NB4 (cell line): Measurements from ENCODE around the gene TBC1D1.

Experiments
- DNase-seq: peaks from one replicate; pipeline ENCODE4 v3.0.0; 2010; ENCODE audit warnings: low read depth
- H3K4me3 ChIP-seq: one replicate; pipeline ENCODE4 v1.5.1; 2011; ENCODE audit warnings: mild to moderate bottlenecking, low read depth, low read length, moderate library complexity
- MYC ChIP-seq: IDR thresholded peaks from 2 replicates; pipeline ENCODE4 v1.6.1; 2011; ENCODE audit warnings: low read depth, low read length
- POLR2A ChIP-seq: IDR thresholded peaks from 2 replicates; pipeline ENCODE4 v1.6.1; 2011; ENCODE audit warnings: mild to moderate bottlenecking; ENCODE audit not compliant: insufficient read length; ENCODE audit errors: extremely low read depth
- TF ChIP-seq, protein P1 (sequence below): IDR thresholded peaks from one replicate; pipeline ENCODE4 v1.5.1; 2012; ENCODE audit warnings: low read depth, low read length
- TF ChIP-seq, protein P2 (sequence below): IDR thresholded peaks from 2 replicates; pipeline ENCODE4 v1.6.1; 2011; ENCODE audit warnings: low read depth, low read length

Gene TBC1D1

DNA sequence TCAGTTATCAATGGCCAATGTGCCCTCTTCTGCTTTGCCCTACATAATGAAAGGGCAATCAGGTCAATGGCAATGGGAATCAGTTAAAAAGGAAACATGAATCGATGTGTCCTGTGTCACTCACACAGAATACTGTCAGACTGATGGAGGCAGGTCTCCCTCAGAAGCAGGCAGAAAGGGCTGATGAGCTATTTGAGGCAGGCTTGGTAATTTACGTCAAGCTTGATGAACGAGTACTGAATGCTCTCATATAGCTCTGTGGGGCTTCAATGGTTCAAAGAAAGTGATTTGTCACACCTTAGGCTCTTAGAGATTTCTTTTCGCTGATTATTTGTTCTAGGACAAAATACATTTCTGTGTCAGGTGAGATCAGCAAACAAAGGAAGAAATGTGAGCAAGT lies 22.6 kb upstream of the TBC1D1 start:
- no peak overlapping the region for H3K4me3 ChIP-seq
- DNase-seq: no peak
- TF ChIP-seq, protein P1, sequence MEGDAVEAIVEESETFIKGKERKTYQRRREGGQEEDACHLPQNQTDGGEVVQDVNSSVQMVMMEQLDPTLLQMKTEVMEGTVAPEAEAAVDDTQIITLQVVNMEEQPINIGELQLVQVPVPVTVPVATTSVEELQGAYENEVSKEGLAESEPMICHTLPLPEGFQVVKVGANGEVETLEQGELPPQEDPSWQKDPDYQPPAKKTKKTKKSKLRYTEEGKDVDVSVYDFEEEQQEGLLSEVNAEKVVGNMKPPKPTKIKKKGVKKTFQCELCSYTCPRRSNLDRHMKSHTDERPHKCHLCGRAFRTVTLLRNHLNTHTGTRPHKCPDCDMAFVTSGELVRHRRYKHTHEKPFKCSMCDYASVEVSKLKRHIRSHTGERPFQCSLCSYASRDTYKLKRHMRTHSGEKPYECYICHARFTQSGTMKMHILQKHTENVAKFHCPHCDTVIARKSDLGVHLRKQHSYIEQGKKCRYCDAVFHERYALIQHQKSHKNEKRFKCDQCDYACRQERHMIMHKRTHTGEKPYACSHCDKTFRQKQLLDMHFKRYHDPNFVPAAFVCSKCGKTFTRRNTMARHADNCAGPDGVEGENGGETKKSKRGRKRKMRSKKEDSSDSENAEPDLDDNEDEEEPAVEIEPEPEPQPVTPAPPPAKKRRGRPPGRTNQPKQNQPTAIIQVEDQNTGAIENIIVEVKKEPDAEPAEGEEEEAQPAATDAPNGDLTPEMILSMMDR: no peak
- TF ChIP-seq, protein P2, sequence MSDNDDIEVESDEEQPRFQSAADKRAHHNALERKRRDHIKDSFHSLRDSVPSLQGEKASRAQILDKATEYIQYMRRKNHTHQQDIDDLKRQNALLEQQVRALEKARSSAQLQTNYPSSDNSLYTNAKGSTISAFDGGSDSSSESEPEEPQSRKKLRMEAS: no peak
- TF ChIP-seq POLR2A (no peak), MYC (no peak)

DNA sequence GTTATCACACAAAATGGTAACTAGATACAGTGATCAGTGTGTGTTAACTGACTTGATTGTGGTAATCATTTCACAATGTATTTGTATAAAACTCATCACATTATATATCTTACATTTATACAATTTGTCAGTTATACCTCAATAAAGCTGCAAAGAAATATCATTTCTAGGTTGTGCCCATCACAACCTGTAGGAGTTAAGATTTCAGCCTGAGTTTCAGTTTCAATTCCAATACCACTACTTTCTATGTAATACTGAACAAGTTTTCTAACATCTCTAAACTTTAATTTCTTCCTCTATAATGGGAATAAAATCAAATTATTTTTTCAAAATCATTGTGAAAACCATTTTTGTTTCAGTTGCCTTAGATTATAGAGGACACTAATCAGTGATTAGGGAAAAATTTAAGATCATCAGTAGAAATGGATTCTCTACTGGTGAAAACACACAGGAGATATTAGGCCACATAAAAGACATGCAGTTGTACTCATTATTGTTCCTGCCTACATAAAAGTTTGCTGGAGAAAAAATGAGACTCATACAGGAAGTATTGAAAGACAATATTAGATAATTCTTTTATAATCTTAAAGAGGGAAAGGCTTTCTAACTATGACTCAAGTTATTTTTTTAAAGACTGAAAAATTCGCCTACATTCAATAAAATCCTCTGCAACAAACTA lies 18.4 kb upstream of the TBC1D1 start:
- H3K4me3 ChIP-seq: no peak overlapping the region
- TF ChIP-seq, protein P1: no peak
- TF ChIP-seq, protein P2: no peak
- TF ChIP-seq MYC (no peak), POLR2A (no peak)
- no peak for DNase-seq

DNA sequence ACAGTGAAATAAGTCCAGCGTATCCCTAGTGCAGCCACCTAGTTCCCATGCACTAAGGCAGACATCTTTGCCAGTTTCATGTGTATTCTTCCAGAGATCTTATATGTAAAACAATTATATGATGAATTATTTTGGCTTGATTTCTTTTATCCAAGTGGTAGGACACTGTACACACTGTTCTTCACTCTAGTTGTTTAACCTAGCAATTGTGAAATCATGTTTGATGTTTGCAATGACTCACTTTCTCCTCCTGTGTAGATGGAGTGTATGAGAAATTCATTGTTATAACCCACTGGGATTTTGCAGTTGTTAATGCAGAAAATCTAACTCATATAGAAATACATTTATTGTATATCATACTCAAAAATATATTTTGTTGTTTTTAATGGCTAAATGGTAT lies 17.5 kb upstream of the TBC1D1 start:
- H3K4me3 ChIP-seq: no peak overlapping the region
- TF ChIP-seq, protein P1: no peak
- TF ChIP-seq MYC: 0 out of 2 replicates have a peak, but pooled peaks have one; percentile 11
- peak; percentile 78 for DNase-seq

DNA sequence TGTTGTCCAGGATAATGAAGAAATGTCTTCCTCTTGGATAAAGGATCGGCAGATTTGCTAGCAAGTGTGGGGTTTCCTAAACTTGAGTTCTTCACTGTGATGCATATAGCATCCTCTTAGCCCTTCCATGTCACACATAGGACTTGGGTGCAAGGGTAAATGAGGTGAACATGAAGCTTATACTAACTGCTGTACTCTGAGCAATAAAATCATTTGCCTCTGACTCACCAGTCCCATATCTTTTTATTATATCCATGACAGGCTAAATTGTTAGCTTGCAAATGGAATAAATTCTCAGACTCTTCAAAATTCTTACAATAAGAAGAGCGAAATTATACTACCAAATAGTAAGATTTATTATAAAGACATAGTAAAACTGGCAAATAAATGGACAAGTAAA lies 14.7 kb upstream of the TBC1D1 start:
- DNase-seq: no peak
- no peak overlapping the region for H3K4me3 ChIP-seq
- TF ChIP-seq POLR2A: no peak
- TF ChIP-seq, protein P1: no peak
- TF ChIP-seq, protein P2: no peak
- no peak for TF ChIP-seq MYC

DNA sequence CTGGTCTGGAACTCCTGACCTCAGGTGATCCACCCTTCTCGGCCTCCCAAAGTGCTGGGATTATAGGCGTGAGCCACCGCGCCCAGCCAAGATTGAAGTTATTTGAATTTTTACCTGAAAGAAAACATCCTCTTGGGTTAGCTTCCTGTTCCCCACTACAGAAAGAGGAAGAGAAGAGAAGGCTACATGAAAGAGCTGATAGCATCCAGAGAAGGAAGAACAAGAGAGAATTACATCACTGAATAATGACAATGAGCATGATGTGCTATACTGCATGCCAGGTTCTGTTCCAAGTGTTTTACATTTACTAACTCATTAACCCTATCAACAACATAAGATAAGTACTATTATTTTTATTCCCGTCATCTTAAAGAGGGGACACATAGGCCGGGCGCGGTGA lies 11.5 kb upstream of the TBC1D1 start:
- H3K4me3 ChIP-seq: no peak overlapping the region
- peak; percentile 52 for DNase-seq
- TF ChIP-seq MYC (no peak), POLR2A (no peak)
- TF ChIP-seq, protein P1: no peak
- TF ChIP-seq, protein P2: no peak

DNA sequence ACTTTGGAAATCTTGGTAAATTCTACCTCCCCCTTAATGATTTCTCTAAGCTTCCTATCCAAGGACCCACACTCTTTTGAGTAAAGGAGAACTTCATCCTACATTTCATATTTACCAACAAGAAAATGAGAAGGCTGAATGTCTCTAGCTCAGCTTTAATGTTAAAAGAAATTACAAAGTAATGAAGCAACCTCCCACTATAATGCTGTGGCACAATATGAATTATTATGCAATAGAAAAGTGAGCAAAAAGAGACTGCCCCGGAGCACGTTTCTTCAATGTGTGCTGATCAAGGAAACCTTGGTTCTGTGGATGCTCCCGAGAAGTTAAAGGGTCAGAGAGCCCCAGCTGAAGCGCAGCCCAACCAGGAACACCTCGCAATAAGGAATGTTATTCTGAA lies 9.1 kb upstream of the TBC1D1 start:
- TF ChIP-seq, protein P1: no peak
- no peak for DNase-seq

More for the DNA sequence above, 9.1 kb upstream of the TBC1D1 start:
- no peak overlapping the region for H3K4me3 ChIP-seq
